Natural killer cell (primary cell): ENCODE measurements around the gene ASXL3. TPM values are rescaled to one million over a fixed set of nuclear protein-coding genes. Genes with fewer than 3 reads are reported as not detected.

Experiments used
- ATAC-seq, 3 donors: fragments of 150-1000 bp in 2 of 3; fragments of 200-7000 bp in 1 of 3; cut with Tn5 transposase; 1 replicate in 1 of 3; 2 replicates in 2 of 3; pipeline ENCODE4 v1.10.0; 2021; ENCODE audit warnings: mild to moderate bottlenecking in 2 of 3, moderate library complexity in 2 of 3
- DNase-seq, 2 donors: peaks; one replicate each; pipeline versions ENCODE4 v3.0.0 to v3.0.0-alpha.2; 2013 to 2021; ENCODE audit warnings: mixed read lengths in 1 of 2
- H3K27ac ChIP-seq: one replicate; pipeline ENCODE4 v1.5.1; 2013; ENCODE audit warnings: mild to moderate bottlenecking, low read length
- H3K27me3 ChIP-seq: one replicate; pipeline ENCODE4 v1.6.1; 2013; ENCODE audit warnings: low read length; ENCODE audit not compliant: control insufficient read depth, insufficient read depth
- H3K36me3 ChIP-seq: one replicate; pipeline ENCODE4 v1.6.1; 2013; ENCODE audit warnings: low read length; ENCODE audit not compliant: control insufficient read depth, insufficient read depth
- H3K4me1 ChIP-seq: one replicate; pipeline ENCODE4 v1.6.1; 2013; ENCODE audit warnings: low read length; ENCODE audit not compliant: control insufficient read depth, insufficient read depth
- H3K4me3 ChIP-seq: one replicate; pipeline ENCODE4 v1.5.1; 2013; ENCODE audit warnings: low read length
- H3K9me3 ChIP-seq: one replicate; pipeline ENCODE4 v1.6.1; 2013; ENCODE audit warnings: low read length; ENCODE audit not compliant: control insufficient read depth, insufficient read depth
- H3K27ac Mint-ChIP-seq, 2 donors: one replicate each; pipeline ENCODE4 v1.8.0; 2022; ENCODE audit warnings: mild to moderate bottlenecking in 2 of 2, mixed read lengths in 2 of 2, moderate library complexity in 1 of 2
- H3K27me3 Mint-ChIP-seq, 2 donors: one replicate each; pipeline ENCODE4 v1.8.0; 2022; ENCODE audit warnings: low read depth in 2 of 2, mixed read lengths in 2 of 2
- H3K36me3 Mint-ChIP-seq: one replicate; pipeline ENCODE4 v1.8.0; 2022; ENCODE audit warnings: mixed read lengths
- H3K4me1 Mint-ChIP-seq, 2 donors: one replicate each; pipeline ENCODE4 v1.8.0; 2022; ENCODE audit warnings: mixed read lengths in 2 of 2
- H3K4me3 Mint-ChIP-seq: one replicate; pipeline ENCODE4 v1.8.0; 2022; ENCODE audit warnings: mild to moderate bottlenecking, moderate library complexity, mixed read lengths
- H3K9me3 Mint-ChIP-seq, 2 donors: one replicate each; pipeline ENCODE4 v1.8.0; 2022; ENCODE audit warnings: mixed read lengths in 2 of 2
- WGBS: methylation state at CpG from one replicate; pipeline ENCODE4 v1.1.7; 2013; ENCODE audit warnings: missing lambda C conversion rate; ENCODE audit not compliant: insufficient coverage; 5-methylcytosine and 5-hydroxymethylcytosine counted together
- intact Hi-C: fragments of 100-400 bp; cut with micrococcal nuclease; formaldehyde crosslinking; loops from one replicate; pipeline ENCODE4 v1.14.2; 2022
- total RNA-seq, 4 donors: library from RNA; stranded (reverse); fragments of 120-200 nt in 1 of 4; gene quantifications; one replicate each; pipeline versions ENCODE4 v1.2.3 to v1.2.4, GENCODE V29; 2013 to 2022
- TF ChIP-seq, protein P1 (sequence below): fragments of 200-600 bp; IDR thresholded peaks from one replicate; pipeline ENCODE4 v1.8.0; 2022; ENCODE audit warnings: antibody characterized with exemption

ASXL3 gene
- total RNA-seq, 3 donors from 2014 or later (not counting 1 experiment from before 2014, with no cell fraction given) = not detected

DNA sequence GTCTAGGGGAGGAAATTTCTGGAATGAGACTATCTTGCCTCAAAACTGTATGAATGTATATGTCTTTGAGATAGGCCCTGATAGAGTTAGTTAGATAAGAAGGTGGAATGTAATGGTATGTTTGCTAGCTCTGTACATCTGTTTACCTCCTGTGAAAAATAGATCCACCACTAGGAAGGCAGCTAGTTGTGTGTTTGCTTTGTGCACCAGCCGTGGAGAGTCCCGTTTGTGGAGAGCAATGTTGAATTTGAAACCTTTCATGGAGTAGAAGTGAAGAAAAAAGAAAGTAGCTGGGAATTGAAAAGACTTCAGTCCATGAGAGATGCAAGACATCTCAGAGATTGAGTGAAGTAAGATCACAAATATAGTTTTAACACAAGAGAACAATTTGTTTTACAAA, 25.4 kb downstream of the ASXL3 start:
- Histone ChIP-seq H3K4me3 (no peak overlapping the region), H3K9me3 (no peaks in the 10 kb centered on the region), H3K27me3 (no peaks in the 10 kb centered on the region), H3K4me1 (no peaks in the 10 kb centered on the region), H3K36me3 (no peaks in the 10 kb centered on the region), H3K27ac (no peak overlapping the region)
- 90% methylated on average over 2 of the region's 2 CpGs for WGBS
- intact Hi-C loops = no loop called here
- Mint-ChIP-seq H3K9me3 (peaks cover 13 to 14% of the 10 kb centered on the region in 2 donors), H3K4me3 (no peak overlapping the region), H3K27ac (no peak overlapping the region), H3K27me3 (no peaks in the 10 kb centered on the region), H3K36me3 (no peaks in the 10 kb centered on the region), H3K4me1 (no peaks in the 10 kb centered on the region)
- DNase-seq = no peak
- ATAC-seq = no peak
- TF ChIP-seq, protein P1, sequence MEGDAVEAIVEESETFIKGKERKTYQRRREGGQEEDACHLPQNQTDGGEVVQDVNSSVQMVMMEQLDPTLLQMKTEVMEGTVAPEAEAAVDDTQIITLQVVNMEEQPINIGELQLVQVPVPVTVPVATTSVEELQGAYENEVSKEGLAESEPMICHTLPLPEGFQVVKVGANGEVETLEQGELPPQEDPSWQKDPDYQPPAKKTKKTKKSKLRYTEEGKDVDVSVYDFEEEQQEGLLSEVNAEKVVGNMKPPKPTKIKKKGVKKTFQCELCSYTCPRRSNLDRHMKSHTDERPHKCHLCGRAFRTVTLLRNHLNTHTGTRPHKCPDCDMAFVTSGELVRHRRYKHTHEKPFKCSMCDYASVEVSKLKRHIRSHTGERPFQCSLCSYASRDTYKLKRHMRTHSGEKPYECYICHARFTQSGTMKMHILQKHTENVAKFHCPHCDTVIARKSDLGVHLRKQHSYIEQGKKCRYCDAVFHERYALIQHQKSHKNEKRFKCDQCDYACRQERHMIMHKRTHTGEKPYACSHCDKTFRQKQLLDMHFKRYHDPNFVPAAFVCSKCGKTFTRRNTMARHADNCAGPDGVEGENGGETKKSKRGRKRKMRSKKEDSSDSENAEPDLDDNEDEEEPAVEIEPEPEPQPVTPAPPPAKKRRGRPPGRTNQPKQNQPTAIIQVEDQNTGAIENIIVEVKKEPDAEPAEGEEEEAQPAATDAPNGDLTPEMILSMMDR = no peak

GRCh38 chr18:33605250-33605649, 27.2 kb downstream of the ASXL3 start:
- intact Hi-C loops = no loop called here
- no peak overlapping the region for H3K4me3 ChIP-seq
- TF ChIP-seq, protein P1 = no peak
- Mint-ChIP-seq H3K4me1 (no peaks in the 10 kb centered on the region), H3K4me3 (no peak overlapping the region), H3K27ac (no peak overlapping the region), H3K9me3 (peaks cover 13 to 14% of the 10 kb centered on the region in 2 donors), H3K36me3 (no peaks in the 10 kb centered on the region), H3K27me3 (no peaks in the 10 kb centered on the region)
- ATAC-seq (no peak), DNase-seq (no peak)
- H3K4me1 ChIP-seq = no peaks in the 10 kb centered on the region
- no peaks in the 10 kb centered on the region for H3K9me3 ChIP-seq
- no peaks in the 10 kb centered on the region for H3K27me3 ChIP-seq
- H3K36me3 ChIP-seq = no peaks in the 10 kb centered on the region
- H3K27ac ChIP-seq = no peak overlapping the region

- ATAC-seq = no peak
- Histone ChIP-seq H3K4me3 (no peak overlapping the region), H3K36me3 (no peaks in the 10 kb centered on the region), H3K27me3 (no peaks in the 10 kb centered on the region), H3K9me3 (no peaks in the 10 kb centered on the region), H3K27ac (no peak overlapping the region), H3K4me1 (no peaks in the 10 kb centered on the region)
- Mint-ChIP-seq H3K27ac (no peak overlapping the region), H3K9me3 (peaks cover 13 to 16% of the 10 kb centered on the region in 2 donors), H3K36me3 (no peaks in the 10 kb centered on the region), H3K27me3 (no peaks in the 10 kb centered on the region), H3K4me1 (no peaks in the 10 kb centered on the region), H3K4me3 (no peak overlapping the region)
- intact Hi-C loops = no loop called here
- TF ChIP-seq, protein P1 = no peak
- no peak for DNase-seq
Observed at GRCh38 chr18:33606621-33607020, 28.6 kb downstream of the ASXL3 start.

DNA sequence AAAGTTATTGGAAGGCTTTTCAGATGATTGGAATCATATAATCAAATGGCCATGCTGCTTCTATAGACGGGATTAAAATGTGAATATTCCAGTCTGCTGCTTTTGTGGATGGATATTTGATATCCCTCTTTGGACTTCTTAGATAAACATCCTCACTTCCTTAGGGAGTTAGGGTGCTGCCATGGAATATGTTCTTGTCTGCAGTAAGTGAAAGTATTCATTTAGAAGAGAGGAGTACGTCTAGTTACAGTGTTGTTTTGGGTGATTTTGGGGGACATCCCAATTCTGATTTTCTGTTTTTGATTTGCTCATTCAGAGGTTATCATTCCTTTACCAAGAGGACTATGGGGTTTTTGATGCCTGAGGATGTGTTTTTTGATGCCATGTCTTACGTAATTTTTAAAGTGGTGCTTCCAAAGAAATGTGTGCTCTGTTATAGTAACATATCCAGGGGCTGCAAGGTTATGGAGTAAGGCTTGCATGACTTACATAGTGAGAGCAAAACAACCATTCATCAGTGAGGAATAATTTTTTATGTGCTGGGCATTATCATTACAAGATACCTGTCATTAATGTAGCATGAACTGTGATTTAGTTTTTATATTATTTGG, 33.6 kb downstream of the ASXL3 start:
- intact Hi-C loops = no loop called here
- Mint-ChIP-seq H3K27me3 (no peaks in the 10 kb centered on the region), H3K4me1 (no peaks in the 10 kb centered on the region), H3K4me3 (no peak overlapping the region), H3K27ac (no peak overlapping the region), H3K9me3 (peaks cover 8 to 9% of the 10 kb centered on the region in 2 donors), H3K36me3 (no peaks in the 10 kb centered on the region)
- 79% methylated on average over 2 of the region's 3 CpGs for WGBS
- no peaks in the 10 kb centered on the region for H3K9me3 ChIP-seq
- H3K4me1 ChIP-seq = no peaks in the 10 kb centered on the region
- no peaks in the 10 kb centered on the region for H3K36me3 ChIP-seq
- no peak overlapping the region for H3K27ac ChIP-seq
- TF ChIP-seq, protein P1 = no peak
- H3K4me3 ChIP-seq = no peak overlapping the region
- no peak for DNase-seq
- ATAC-seq = no peak
- H3K27me3 ChIP-seq = no peaks in the 10 kb centered on the region
